Spleen (tissue), 11 donors: Measurements from ENCODE around the gene PIK3CG. TPM values are rescaled to one million over a fixed set of nuclear protein-coding genes. Genes with fewer than 3 reads are reported as not detected.

ENCODE experiments used
- DNase-seq: peaks from one replicate; pipeline ENCODE4 v3.0.0-alpha.2; 2020
- H3K27ac ChIP-seq, 8 donors: fragments of 200-600 bp; sonication (generic) in 7 of 8; 1 replicate in 4 of 8; 2 replicates in 4 of 8; pipeline versions ENCODE4 v1.5.0 to v1.8.0; 2016 to 2021; ENCODE audit warnings: inconsistent platforms in 4 of 8, mild to moderate bottlenecking in 4 of 8, moderate library complexity in 1 of 8
- H3K27me3 ChIP-seq, 7 donors: fragments of 200-600 bp; sonication (generic) in 6 of 7; replicated peaks in 1 of 7; 1 replicate in 4 of 7; 2 replicates in 3 of 7; pipeline versions ENCODE4 v1.5.0 to v1.8.0; 2016 to 2021; ENCODE audit warnings: inconsistent platforms in 3 of 7, mild to moderate bottlenecking in 1 of 7
- H3K36me3 ChIP-seq, 6 donors: fragments of 200-600 bp; sonication (generic) in 5 of 6; 1 replicate in 4 of 6; 2 replicates in 2 of 6; pipeline versions ENCODE4 v1.5.0 to v1.8.0; 2016 to 2021; ENCODE audit warnings: inconsistent platforms in 2 of 6
- H3K4me1 ChIP-seq, 6 donors: fragments of 200-600 bp; sonication (generic) in 5 of 6; 1 replicate in 3 of 6; 2 replicates in 3 of 6; pipeline versions ENCODE4 v1.5.0 to v1.8.0; 2016 to 2021; ENCODE audit warnings: inconsistent platforms in 3 of 6
- H3K4me3 ChIP-seq, 8 donors: fragments of 200-600 bp; sonication (generic) in 7 of 8; 1 replicate in 4 of 8; 2 replicates in 4 of 8; pipeline versions ENCODE4 v1.5.0 to v1.8.0; 2016 to 2021; ENCODE audit warnings: inconsistent platforms in 4 of 8, mild to moderate bottlenecking in 4 of 8, moderate library complexity in 2 of 8
- H3K9me3 ChIP-seq, 8 donors: fragments of 200-600 bp; sonication (generic) in 7 of 8; 1 replicate in 4 of 8; 2 replicates in 4 of 8; pipeline versions ENCODE4 v1.5.0 to v1.8.0; 2016 to 2021; ENCODE audit warnings: inconsistent platforms in 4 of 8
- CTCF ChIP-seq, 11 experiments: fragments of 200-600 bp in 7 of 11; fragments of 450-650 bp in 4 of 11; sonication (generic) in 4 of 11; IDR thresholded peaks in 8 of 11; conservative IDR thresholded peaks in 3 of 11; 1 replicate in 7 of 11; 2 replicates in 4 of 11; pipeline versions ENCODE4 v1.4.0 to v1.8.0; 2016 to 2021; ENCODE audit warnings: antibody characterized with exemption in 11 of 11, inconsistent platforms in 4 of 11, mild to moderate bottlenecking in 1 of 11
- POLR2A ChIP-seq, 3 donors: fragments of 450-650 bp; IDR thresholded peaks; one replicate each; pipeline ENCODE4 v1.5.1; 2017; ENCODE audit warnings: antibody characterized with exemption in 3 of 3, mild to moderate bottlenecking in 1 of 3
- POLR2AphosphoS5 ChIP-seq, 3 donors: sonication (generic); formaldehyde crosslinking; IDR thresholded peaks; one replicate each; pipeline ENCODE4 v1.5.1; 2017; ENCODE audit warnings: antibody characterized with exemption in 3 of 3
- WGBS, 5 donors: extraction: QIAGEN DNeasy Blood & Tissue Kit in 3 of 5; methylation state at CpG; one replicate each; pipeline versions ENCODE4 v1.1.5 to v1.1.7; 2013 to 2018; 5-methylcytosine and 5-hydroxymethylcytosine counted together
- intact Hi-C: fragments of 100-400 bp; cut with DNase I; formaldehyde crosslinking; loops from one replicate; pipeline ENCODE4 v1.15.0; 2023; ENCODE audit warnings: low total_unique reads
- polyA plus RNA-seq, 3 donors: library from polyadenylated mRNA; stranded (reverse); fragments of 200-250 nt; gene quantifications; one replicate each; pipeline ENCODE4 v1.2.1, GENCODE V29; 2013
- total RNA-seq, 7 donors: library from RNA; depleted of rRNA in 3 of 7; stranded (reverse); fragments of >200 nt in 3 of 7; fragmentation: NEBNext Ultra II Directional in 4 of 7; extraction: Animal tissue kit (Norgen Biotek cat#: 25700) in 4 of 7; gene quantifications; one replicate each; pipeline versions ENCODE4 v1.1.0 to v1.2.1, GENCODE V29; 2016 to 2021
- donor health status: healthy with polysubstance abuse.
- donor health status: DM: no; HTN: no; CAD: no; lungs with moderate emphysema.
- donor health status: DM: no; HTN: no; CAD: no.
- donor health status: Bipolar disorder and iron deficiency.
- donor health status: healthy.
- donor health status: DM: no; HTN: no; CAD: no.
- donor health status: DM: yes; HTN: yes; CAD: no.

Gene PIK3CG
- total and polyA plus RNA-seq, 10 donors, result 1.3 to 54.8 (median 38.0) TPM

DNA sequence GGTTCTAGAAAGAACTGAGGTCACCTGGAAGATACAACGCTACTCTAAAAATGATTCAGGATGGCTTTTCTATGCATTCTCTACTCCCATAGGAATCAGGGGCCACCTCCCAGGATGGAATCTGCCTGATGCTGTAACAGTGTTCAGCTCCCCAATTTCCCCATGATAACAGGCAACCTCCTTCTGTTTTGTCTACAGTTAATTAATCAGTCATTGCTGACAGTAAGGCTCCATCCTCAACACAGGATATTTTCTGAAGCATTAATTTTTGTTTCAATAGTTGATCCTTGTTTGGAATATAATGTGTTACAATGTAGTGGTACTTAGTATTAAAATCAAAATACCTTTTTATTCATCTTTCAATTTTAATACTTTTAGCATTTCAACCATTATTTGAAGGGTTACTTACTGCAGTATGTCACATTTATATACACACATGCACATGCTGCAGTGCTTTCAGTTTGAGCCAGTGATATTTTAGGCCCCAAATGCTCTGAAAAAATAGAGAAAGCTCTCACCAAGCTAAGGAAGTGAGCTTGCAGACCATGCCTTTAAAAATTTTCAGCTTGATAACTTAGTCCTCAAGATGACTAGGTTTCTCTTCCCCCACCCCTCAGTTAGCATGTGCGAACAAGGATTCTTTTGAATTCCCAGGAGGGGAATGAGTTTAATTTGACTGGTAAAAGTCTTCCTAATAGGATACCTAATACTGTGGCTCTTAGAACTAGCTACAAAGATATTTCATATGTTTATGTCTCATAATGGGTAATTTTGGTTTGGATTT lies 592 bp upstream of the PIK3CG start:
- intact Hi-C loops, result loop anchor here (5.0 kb wide), 1 partner anchor 67 kb away; no protein-coding TSS in a partner anchor
- peak overlapping the region; percentile 80 to 92 (median 88) for H3K27ac ChIP-seq

GRCh38 chr7:106866298-106867281 lies 1.5 kb downstream of the PIK3CG start:
- WGBS, 5 donors, result 25 to 35% (median 29%) methylated on average over 5 of the region's 5 CpGs
- no peak for DNase-seq
- Histone ChIP-seq H3K9me3 (peaks cover 0 to 6% (median 0%) of the 10 kb centered on the region in 8 donors), H3K27ac (peak overlapping the region; percentile 80 to 92 (median 88)), H3K36me3 (peaks cover 0 to 29% (median 20%) of the 10 kb centered on the region in 6 donors), H3K27me3 (no peaks in the 10 kb centered on the region), H3K4me3 (peak overlapping the region; percentile 36 to 83 (median 59)), H3K4me1 (peaks cover 46 to 100% (median 72%) of the 10 kb centered on the region in 6 donors)
- TF ChIP-seq CTCF (IDR thresholded peaks at IDR 0.05 in 8 of 11, conservative IDR thresholded peaks at IDR 0.05 in 3 of 11) (no peak), POLR2A (IDR thresholded peaks at IDR 0.05) (no peak), POLR2AphosphoS5 (IDR thresholded peaks at IDR 0.05) (no peak)
- intact Hi-C loops, result no loop called here

More for the DNA sequence above, 592 bp upstream of the PIK3CG start:
- peaks cover 0 to 24% (median 18%) of the 10 kb centered on the region in 6 donors for H3K36me3 ChIP-seq
- DNase-seq, result no peak
- WGBS, 5 donors, result 44 to 55% (median 53%) methylated on average over 2 of the region's 2 CpGs
- peak overlapping the region in 7 of 8 donors; percentile 51 to 83 (median 61) for H3K4me3 ChIP-seq
- peaks cover 26 to 82% (median 52%) of the 10 kb centered on the region in 6 donors for H3K4me1 ChIP-seq
- H3K9me3 ChIP-seq, result peaks cover 0 to 6% (median 0%) of the 10 kb centered on the region in 8 donors
- H3K27me3 ChIP-seq, result no peaks in the 10 kb centered on the region
- TF ChIP-seq POLR2A (IDR thresholded peaks at IDR 0.05), result no peak
- TF ChIP-seq POLR2AphosphoS5 (IDR thresholded peaks at IDR 0.05), result no peak
- no peak for TF ChIP-seq CTCF (IDR thresholded peaks at IDR 0.05 in 8 of 11, conservative IDR thresholded peaks at IDR 0.05 in 3 of 11)

GRCh38 chr7:106867641-106868351 lies 2.7 kb downstream of the PIK3CG start:
- H3K36me3 ChIP-seq, result peaks cover 0 to 40% (median 21%) of the 10 kb centered on the region in 6 donors
- peaks cover 52 to 100% (median 77%) of the 10 kb centered on the region in 6 donors for H3K4me1 ChIP-seq
- H3K27ac ChIP-seq, result peak overlapping the region in 6 of 8 donors; percentile 80 to 92 (median 88)
- peak overlapping the region in 1 of 8 donors; percentile 83 for H3K4me3 ChIP-seq
- H3K9me3 ChIP-seq, result peaks cover 0 to 6% (median 0%) of the 10 kb centered on the region in 8 donors
- intact Hi-C loops, result no loop called here
- peak; percentile 84 for DNase-seq
- no peaks in the 10 kb centered on the region for H3K27me3 ChIP-seq
- 95 to 98% (median 97%) methylated on average over 20 to 54 of the region's 54 CpGs for whole genome bisulfite sequencing, 5 donors
- TF ChIP-seq POLR2AphosphoS5 (IDR thresholded peaks at IDR 0.05), result peak in 1 of 3 donors; percentile 8
- TF ChIP-seq CTCF (IDR thresholded peaks at IDR 0.05 in 8 of 11, conservative IDR thresholded peaks at IDR 0.05 in 3 of 11), result no peak
- no peak for TF ChIP-seq POLR2A (IDR thresholded peaks at IDR 0.05)
